COR-L47 (cell line): ENCODE data around the gene OR8G5.
"Not testable (repeated sequence)": the region's sequence is repeated elsewhere in the genome, so short reads cannot be mapped to it uniquely, and the experiment has no call there.

Experiments
- DNase-seq: peaks from one replicate; lab custom pipeline; 2025; lab: John Stamatoyannopoulos, UW

OR8G5 gene

GRCh38 chr11:124256076-124256475 lies at the start of gene OR8G5:
Gene OR8G5, plus strand, starts transcription at chr11:124256376. Its CDS starts 8,556 bp downstream, at chr11:124264932.
- no peak for DNase-seq

- DNase-seq, result no peak
These were observed 48.9 kb upstream of the OR8G5 start for GRCh38 chr11:124207102-124207792.

GRCh38 chr11:124209824-124210357 lies 46.3 kb upstream of the OR8G5 start:
- DNase-seq, result no peak

GRCh38 chr11:124210421-124210820 lies 45.8 kb upstream of the OR8G5 start:
- DNase-seq, result no peak

- DNase-seq, result no peak
These were observed 44.9 kb upstream of the OR8G5 start for GRCh38 chr11:124211321-124211720.

GRCh38 chr11:124214027-124214426 lies 42.1 kb upstream of the OR8G5 start:
- no peak for DNase-seq

- no peak for DNase-seq
These were observed 37.0 kb upstream of the OR8G5 start for GRCh38 chr11:124219126-124219525.

GRCh38 chr11:124222407-124222806 lies 33.8 kb upstream of the OR8G5 start:
- DNase-seq, result no peak

GRCh38 chr11:124224618-124225423 lies 31.4 kb upstream of the OR8G5 start:
- not testable (repeated sequence) for DNase-seq

GRCh38 chr11:124225471-124225870 lies 30.7 kb upstream of the OR8G5 start:
- DNase-seq, result no peak

- DNase-seq, result no peak
These were observed 22.8 kb upstream of the OR8G5 start for GRCh38 chr11:124233376-124233775.

- no peak for DNase-seq
These were observed 17.7 kb upstream of the OR8G5 start for GRCh38 chr11:124238512-124238911.

GRCh38 chr11:124240621-124241397 lies 15.4 kb upstream of the OR8G5 start, which contains the start of gene OR8G1:
Gene OR8G1, plus strand, starts transcription at chr11:124241095. Its CDS starts 8,581 bp downstream, at chr11:124249676.
- no peak for DNase-seq

GRCh38 chr11:124249869-124250268 lies 6.3 kb upstream of the OR8G5 start:
- not testable (repeated sequence) for DNase-seq

- not testable (repeated sequence) for DNase-seq
These were observed 8.9 kb downstream of the OR8G5 start for GRCh38 chr11:124265041-124265440.

GRCh38 chr11:124270886-124271285 lies 14.7 kb downstream of the OR8G5 start:
- not testable (repeated sequence) for DNase-seq

GRCh38 chr11:124274000-124274399 lies 17.8 kb downstream of the OR8G5 start:
- no peak for DNase-seq

- DNase-seq, result no peak
These were observed 19.9 kb downstream of the OR8G5 start for GRCh38 chr11:124276081-124276480.

GRCh38 chr11:124277207-124277606 lies 21.0 kb downstream of the OR8G5 start:
- DNase-seq, result no peak

GRCh38 chr11:124277804-124278203 lies 21.6 kb downstream of the OR8G5 start:
- DNase-seq, result no peak

GRCh38 chr11:124278261-124278660 lies 22.1 kb downstream of the OR8G5 start:
- DNase-seq, result no peak
